Left kidney (tissue), 8 donors: ENCODE data around the gene ANXA11. TPM values are rescaled to one million over a fixed set of nuclear protein-coding genes. Genes with fewer than 3 reads are reported as not detected.
"Not testable (repeated sequence)": the region's sequence is repeated elsewhere in the genome, so short reads cannot be mapped to it uniquely, and the experiment has no call there.

Experiments
- DNase-seq: peaks from one replicate; pipeline ENCODE4 v3.0.0-alpha.2; 2013
- long read RNA-seq, 8 donors: transcript quantifications; one replicate each; lab custom pipeline, GENCODE V29; 2026
- polyA plus RNA-seq: library from polyadenylated mRNA; unstranded; fragments of 120-200 nt; gene quantifications from one replicate; pipeline ENCODE4 v1.2.1, GENCODE V29; 2013; ENCODE audit not compliant: insufficient read length

ANXA11 gene
- 115 TPM for polyA plus RNA-seq
- long read RNA-seq, donor 1, full-length matches to known transcripts: 28 of 67 reads
- long read RNA-seq, donor 1, partial matches to known transcripts: 39 of 67 reads
- long read RNA-seq, donor 1, other reads (novel, unspliced or antisense): 0 of 67 reads
- long read RNA-seq, donor 2, full-length matches to known transcripts: 24 of 38 reads
- long read RNA-seq, donor 2, partial matches to known transcripts: 14 of 38 reads
- long read RNA-seq, donor 2, other reads (novel, unspliced or antisense): 0 of 38 reads
- long read RNA-seq, donor 3, full-length matches to known transcripts: 14 of 14 reads
- long read RNA-seq, donor 3, partial matches to known transcripts: 0 of 14 reads
- long read RNA-seq, donor 3, other reads (novel, unspliced or antisense): 0 of 14 reads
- long read RNA-seq, donor 4, partial matches to known transcripts: 0 of 1 reads
- long read RNA-seq, donor 4, other reads (novel, unspliced or antisense): 0 of 1 reads
- long read RNA-seq, donor 5, full-length matches to known transcripts: 39 of 60 reads
- long read RNA-seq, donor 5, partial matches to known transcripts: 15 of 60 reads
- long read RNA-seq, donor 5, other reads (novel, unspliced or antisense): 6 of 60 reads
- long read RNA-seq, donor 6, full-length matches to known transcripts: 20 of 52 reads
- long read RNA-seq, donor 6, partial matches to known transcripts: 32 of 52 reads
- long read RNA-seq, donor 6, other reads (novel, unspliced or antisense): 0 of 52 reads
- long read RNA-seq, donor 7, full-length matches to known transcripts: 29 of 58 reads
- long read RNA-seq, donor 7, partial matches to known transcripts: 29 of 58 reads
- long read RNA-seq, donor 7, other reads (novel, unspliced or antisense): 0 of 58 reads
- long read RNA-seq, donor 8, full-length matches to known transcripts: 11 of 16 reads
- long read RNA-seq, donor 8, partial matches to known transcripts: 5 of 16 reads
- long read RNA-seq, donor 8, other reads (novel, unspliced or antisense): 0 of 16 reads

DNA sequence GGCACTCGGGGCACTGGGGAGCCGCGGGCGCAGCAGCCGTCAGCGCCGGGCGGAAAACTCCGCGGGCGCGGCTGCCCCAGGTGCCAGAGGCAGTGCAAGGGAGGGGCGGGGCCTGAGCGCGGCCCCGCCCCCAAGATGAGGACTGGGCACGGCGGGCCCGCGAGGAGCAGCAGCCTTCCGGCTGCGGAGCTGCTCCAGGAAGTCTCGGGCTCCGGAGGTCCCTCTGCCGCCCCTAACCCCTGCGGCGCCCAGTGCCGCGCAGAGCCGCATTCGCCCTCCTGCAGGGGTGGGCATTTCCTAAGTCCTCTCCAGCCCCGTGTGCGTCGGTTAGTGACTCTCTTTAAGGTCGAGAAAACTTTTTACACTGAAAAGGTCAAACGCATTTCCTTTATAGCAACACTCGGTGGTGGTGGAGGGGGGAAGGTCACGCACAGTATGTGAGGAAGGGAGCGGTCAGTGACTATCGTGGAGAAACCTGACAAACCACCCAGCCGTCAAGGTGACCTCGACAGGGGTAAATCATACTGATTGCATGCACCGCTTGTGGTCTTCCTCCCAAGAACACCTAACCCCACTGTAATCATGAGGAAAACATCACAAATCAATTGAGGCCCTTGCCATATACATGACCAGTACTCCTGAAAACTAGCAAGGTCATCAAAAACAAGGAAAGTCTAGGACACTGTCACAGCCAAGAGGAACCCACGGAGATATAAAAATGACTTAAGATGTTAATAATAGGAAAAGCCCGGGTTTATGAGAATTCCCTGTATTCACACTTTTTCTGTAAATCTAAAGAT, at the start of gene ANXA11:
TSS of gene ANXA11 (minus strand) at position 61 of the 800 bp plus-strand sequence. CDS start 32,676 bp downstream, outside the sequence.
- peak; percentile 79 for DNase-seq

DNA sequence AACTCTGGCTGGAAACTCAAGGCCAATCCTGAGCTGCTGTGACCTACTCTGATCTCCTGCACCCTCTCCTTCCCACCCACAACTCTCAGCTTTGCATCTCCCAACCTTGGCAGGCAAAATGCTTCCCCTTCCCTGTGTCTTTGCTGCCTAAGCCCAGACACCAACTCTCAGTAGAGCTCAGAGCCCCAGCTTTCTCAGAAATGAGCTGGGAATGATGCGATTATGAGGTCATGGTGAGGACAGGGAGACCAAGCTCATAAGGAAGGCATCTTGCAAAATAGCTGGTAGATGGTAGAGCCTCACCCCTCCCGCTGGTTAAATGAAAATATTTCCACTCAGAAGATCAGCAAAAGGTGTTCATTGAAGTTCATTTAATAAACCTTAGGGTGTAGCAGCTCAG, 49.4 kb upstream of the ANXA11 start:
- DNase-seq: not testable (repeated sequence)

DNA sequence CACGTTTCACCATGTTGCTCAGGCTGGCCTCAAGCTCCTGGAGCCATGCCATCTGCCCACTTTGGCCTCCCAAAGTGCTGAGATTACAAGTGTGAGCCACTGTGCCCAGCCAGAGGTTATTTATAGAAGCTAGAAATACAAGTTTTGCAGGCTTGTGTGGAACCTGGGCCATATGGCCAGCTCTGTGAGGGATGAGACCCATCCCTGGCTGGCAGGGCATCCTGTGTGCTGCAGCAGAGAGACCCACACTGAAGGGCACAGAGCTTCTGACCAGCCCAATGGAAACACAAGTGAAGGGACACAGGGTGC, 48.6 kb upstream of the ANXA11 start:
- not testable (repeated sequence) for DNase-seq

DNA sequence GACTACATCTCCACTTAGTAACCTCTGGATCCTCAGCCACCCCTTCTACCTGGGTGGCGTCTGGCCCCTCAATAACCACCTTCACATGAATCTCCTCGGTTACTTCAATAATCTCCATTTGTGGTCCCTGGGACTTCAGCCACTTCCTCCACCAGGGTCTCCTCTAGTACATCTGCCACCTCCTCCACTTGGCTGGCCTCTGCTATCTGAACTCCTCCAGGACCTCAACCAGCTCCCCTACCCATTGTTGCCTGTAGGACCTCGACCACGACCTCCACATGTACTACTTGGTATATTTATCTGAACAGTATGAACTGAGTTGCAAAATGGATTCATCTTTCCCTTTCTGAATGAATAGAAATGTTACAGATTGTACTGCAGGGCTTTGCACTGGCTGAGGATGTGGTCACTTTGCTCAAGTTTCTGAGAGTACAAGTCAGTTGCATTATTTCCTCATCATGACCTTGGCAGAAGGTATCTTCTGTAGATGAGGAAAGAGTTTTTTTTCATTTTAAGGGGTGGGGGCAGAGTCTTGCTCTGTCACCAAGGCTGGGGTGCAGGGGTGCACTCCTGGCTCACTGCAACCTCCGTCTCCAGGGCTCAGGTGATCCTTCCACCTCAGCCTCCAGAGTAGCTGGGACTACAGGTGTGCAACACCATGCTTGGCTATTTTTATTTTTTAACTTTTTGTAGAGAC, 48.1 kb upstream of the ANXA11 start:
- DNase-seq: no peak

DNA sequence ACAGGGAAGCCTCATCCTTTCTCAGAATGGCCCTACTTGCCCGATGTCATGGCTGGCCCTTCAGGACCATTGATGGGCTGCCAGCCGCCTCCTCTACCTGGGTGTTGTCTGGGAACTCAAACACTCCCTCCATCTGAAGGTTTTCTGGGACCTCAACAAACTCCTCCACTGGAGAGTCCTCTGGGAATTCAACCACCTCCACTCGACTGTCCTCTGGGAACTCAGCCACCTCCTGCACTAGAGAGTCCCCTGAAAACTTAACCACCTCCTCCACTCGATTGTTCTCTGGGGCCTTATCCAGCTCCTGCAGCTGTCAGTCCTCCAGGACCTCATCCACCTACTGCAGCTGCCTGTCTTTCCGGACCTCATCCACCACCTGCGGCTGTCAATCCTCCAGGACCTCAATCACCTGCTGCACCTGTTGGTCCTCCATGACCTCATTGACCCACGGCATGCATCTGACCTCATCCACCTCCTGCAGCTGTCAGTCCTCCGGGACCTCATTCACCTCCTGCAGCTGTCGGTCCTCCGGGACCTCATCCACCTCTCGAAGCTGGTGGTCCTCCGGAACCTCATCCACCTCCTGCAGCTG, 47.1 kb upstream of the ANXA11 start:
- DNase-seq: no peak

DNA sequence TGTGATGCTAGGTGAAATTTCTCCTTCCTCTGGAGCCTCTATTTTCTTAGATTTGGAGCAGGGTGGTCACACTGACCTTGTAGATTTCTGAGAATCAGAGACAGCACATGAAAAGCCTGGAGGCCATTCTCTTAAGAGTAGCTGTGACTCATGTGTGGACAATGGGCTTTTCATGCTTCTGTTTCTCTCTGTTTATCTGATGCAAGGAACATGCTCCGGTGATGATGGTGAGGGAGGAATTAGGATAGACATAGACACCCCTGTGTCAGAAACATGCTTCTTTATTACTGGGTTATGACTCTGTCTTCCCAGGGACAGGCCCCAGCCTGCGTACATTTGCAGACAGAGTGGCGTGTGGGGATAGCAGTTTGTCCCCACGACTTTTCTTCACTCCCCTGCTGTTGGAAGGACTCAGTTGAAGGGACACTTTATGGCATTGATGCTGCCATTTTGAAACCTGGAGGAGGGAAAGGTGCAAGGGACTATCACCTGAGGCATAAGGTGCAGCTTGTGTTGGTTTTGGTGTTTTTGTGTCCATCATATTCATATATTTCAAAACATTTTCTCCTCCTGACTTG, 46.5 kb upstream of the ANXA11 start:
- DNase-seq: not testable (repeated sequence)

DNA sequence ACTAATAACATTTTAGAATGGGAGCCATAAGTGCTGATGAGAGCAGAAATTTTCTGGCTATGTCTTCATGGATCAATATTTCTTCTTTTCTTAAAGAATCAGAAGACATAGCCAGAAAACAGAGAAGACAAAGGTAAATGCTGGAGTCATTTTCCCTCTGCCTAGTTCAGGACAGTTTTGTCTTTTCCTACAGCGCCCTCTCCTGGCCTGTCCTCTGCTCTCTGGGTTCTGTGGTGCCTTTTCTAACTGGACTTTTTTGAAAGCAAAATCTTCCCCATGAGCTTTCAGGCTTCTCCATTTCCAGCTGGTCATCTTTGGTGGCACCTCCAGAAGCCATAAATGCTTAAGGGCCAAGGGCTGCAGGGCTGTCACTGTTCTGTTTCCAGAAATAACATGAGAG, 45.1 kb upstream of the ANXA11 start:
- not testable (repeated sequence) for DNase-seq

DNA sequence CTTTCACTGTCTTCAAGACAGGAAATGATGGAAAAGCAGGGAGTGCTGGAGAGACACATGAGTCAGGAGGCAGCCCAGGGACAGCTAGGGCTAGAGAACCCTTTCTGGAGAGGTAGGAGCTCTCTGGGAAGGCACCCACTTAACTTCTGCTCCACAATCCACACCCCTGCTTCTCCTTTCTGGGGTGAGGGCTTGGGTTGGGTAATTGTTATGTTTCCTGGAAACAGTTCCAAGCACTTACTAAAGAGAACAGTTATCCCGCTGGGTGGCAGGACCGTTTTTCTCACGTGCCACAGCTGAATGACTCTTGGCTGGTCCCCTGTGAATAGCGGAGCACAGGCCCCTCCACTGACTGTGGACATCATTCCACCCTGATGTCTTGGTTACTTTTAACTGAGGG, 44.6 kb upstream of the ANXA11 start:
- not testable (repeated sequence) for DNase-seq

DNA sequence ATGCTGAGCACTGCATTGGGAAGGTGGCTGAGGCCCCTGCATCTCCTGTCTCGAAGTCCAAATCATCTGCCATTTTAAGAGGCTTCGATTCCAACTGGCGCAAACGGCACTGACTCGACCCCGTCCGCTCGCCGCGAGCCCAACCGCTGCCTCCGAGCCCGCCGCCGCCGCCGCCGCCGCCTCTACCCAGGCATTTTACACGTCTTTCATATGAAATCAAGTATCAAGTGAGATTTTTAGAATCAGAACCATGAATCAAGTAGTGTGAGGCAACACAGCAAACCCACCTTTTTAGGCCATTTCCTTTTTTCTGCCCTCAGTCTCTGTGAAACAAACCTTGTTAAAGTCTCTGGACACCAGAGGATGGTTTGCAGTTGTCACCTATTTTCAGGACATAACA, 42.3 kb upstream of the ANXA11 start:
- DNase-seq: not testable (repeated sequence)

DNA sequence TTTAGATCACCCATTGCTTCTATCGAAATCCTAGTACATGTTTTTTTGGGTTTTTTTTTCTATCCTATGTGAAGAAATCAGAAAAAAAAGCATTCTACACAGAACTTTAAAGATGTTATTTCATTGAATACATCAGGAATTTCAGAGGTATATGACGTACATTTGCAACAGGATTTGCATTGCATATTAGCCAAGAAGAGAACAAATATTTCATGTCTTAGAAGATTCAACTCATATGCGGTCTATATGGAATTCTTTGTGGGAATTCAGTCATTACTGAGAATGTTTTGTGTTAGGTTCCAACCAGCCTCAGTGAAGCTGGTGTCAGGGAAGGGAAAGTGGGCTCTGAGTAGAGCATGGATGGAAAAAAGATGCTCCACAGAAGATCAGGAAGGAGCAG, 39.0 kb upstream of the ANXA11 start:
- DNase-seq: not testable (repeated sequence)

DNA sequence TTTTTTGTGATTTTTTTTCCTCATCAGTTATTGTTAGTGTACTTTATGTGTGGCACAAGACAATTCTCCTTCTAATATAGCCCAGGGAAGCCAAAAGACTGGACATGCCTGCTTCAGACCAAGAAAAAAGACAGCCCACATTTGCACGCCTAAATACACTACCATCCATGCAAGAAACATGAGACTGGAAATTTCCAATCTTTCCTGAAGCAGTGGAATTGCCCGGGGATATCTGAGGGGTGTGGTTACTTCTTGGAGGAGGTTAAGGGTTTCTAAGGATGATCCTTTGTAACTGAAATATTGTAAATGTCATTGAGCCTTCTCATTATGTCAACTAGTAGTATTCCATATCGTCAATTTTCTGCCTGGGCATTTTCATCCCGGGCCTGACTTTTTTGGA, 37.0 kb upstream of the ANXA11 start:
- DNase-seq: not testable (repeated sequence)

DNA sequence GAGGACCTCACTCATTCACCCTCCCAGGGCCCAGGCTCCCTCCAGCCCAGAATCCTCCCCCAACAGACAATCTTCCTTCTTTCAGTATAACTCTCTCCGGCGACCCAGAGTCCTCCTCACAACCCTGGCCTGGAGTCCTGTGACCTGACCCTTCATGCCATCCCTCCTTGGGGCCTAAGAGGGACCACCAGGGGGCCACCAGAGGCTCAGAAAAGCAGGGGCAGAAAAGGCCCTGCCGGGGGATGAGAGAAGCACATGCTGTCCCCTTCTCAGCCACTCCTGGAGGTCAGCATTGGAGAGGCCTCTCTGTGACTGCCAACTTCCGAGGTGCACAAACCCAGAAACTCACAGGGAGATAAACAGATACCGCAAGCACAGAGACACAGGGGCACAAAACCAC, 31.1 kb upstream of the ANXA11 start:
- DNase-seq: not testable (repeated sequence)

DNA sequence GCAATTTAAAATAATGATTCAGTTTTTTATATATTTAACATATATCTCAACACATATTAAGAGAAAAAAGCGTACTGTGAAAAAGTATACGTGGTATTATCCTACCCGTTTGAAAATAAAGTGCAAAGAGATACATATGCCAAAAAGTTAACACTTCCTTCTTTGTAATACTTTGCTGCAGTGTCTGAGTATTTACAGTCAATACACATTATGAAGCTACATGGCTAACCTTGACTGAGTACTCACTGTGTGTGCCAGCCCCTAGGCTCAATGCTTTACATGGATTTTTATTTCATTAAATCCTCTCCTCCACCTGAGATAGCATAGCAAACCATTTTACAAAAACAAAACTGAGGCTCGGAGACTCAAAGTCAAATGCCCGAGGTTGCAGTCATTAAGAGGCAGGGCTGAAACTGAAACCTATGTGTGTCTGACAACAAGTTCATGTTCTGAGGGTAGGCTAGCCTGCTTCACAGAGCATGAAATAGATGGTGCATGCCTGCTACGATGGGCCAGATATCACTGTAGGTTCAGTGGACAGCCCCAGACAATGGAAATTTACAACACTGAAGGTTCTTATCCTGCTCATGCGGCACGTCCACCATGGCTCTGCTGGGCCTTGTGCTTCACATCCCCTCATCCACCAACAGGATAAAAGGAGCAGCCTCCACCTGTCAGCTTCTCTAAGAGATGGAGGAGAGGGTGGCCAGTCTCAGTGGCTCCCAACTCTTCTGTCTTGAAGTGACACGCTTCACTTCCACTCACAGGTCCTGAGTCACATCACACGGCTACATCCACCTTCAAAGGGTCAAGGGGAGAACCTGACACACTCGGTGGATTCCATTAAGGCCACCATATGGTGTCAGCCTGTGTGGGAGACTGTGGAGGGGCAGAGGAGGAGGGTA, 29.2 kb upstream of the ANXA11 start:
- not testable (repeated sequence) for DNase-seq

DNA sequence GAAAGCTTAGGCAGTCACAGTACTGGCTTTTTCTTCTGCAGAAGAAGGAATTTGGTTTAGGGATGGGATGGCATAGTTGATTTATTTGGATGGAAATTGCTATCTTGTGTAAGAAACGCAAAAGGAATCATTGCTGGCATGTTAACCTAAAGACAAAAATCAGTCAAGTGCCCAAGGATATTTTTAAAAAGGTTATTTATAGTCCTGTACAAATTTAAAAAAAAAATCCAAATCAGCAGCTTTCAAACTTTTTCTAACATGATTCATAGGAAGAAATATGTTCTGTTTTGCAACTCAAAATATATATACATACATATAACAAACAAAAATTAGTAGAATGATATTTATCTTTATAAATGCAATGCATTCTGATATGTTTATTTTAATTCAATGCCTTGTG, 28.5 kb upstream of the ANXA11 start:
- not testable (repeated sequence) for DNase-seq

DNA sequence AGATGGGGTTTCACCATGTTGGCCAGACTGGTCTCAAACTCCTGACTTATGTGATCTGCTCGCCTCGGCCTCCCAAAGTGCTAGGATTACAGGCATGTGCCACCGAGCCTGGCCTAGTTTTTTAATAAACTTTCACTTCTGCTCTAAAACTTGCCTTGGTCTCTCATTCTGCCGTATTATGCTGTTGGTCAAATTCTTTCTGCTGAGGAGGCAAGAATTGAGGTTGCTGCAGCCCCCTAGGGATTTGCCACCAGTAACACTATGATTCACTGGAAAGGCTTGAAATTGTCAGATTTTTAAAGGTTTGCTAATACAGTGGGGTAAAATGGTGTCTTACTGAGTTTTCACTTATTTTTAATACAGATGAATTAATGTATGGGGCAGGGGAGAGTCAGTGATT, 21.4 kb upstream of the ANXA11 start:
- not testable (repeated sequence) for DNase-seq

DNA sequence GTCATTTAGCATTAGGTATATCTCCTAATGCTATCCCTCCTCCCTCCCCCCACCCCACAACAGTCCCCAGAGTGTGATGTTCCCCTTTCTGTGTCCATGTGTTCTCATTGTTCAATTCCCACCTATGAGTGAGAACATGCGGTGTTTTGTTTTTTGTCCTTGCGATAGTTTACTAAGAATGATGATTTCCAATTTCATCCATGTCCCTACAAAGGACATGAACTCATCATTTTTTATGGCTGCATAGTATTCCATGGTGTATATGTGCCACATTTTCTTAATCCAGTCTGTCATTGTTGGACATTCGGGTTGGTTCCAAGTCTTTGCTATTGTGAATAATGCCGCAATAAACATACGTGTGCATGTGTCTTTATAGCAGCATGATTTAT, 17.7 kb upstream of the ANXA11 start:
- DNase-seq: not testable (repeated sequence)

DNA sequence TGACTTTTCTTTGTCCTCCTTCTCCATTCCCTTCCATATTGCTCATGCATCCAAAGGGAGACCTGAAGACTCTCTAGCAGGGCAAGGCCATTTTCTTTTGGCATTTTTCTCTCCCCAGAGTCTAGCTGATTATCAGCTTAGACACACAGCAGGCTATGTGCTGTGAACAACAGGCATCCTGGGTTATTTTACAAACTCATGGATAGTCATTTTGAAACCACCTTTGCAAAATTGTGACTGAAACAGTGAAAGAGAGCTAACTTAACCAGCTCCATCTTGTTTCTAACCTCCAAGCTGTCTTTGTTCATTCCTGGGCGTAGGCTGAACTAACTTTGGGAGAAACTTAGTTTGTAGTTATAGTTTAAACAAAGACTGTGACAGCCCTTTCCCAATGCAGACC, 13.5 kb upstream of the ANXA11 start:
- DNase-seq: not testable (repeated sequence)

DNA sequence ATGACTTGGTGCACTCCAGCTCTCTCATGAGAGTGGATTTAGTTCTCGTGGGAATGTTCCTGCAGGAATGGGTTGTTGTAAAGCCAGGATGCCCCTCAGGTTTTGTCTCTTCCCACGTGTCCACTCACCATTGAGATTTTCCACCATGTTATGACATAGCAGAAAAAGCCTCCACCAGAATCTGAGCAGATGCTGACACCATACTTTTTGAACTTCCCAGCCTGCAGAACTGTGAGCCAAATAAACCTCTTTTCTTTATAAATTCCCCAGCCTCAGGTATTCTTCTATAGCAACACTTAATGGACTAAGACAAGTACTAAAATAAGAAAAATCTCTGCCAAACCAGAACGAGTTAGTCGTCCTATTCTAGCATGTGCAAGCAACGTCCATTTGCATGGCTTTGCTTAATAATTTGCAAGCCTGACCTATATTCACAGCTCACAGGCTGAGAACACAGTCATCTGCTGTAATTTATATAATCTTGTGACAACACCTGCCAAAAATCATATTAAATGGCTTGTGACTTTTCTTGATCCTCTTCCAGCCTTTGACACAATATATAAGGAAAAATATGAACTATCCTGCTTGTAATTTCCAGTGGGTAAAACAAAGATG, 9.1 kb upstream of the ANXA11 start:
- DNase-seq: not testable (repeated sequence)

DNA sequence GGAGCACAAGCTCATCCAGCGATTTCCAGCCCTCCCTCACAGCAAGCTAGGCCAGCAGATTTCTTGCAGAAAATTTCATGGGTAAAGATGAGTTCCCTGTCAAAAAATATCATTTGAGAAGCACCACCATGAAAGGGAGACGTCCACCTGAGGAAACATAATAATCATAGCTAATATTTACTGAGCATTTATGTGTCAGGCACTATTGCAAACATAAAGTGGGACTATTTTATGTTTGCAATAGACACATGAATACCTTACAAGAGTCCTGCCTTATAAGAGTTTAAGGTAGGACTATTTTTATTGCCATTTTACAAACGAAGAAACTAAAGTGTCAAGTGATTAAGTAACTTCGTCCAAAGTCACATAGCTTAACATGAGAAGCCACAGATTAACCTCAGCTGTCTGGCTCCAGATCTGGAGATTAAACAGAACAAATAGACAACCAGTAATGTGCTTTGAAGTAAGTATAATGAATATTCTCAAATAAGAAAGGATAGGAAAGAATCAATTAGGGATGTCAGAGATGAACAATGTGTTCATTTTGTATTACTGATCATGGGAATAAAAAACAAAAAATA, 7.3 kb upstream of the ANXA11 start:
- not testable (repeated sequence) for DNase-seq
